Gastroesophageal sphincter (tissue), 3 donors: ENCODE measurements around the gene NOSIP.

Experiments used
- CTCF ChIP-seq, 4 experiments: fragments of 200-600 bp in 2 of 4; fragments of 450-650 bp in 2 of 4; sonication (generic) in 1 of 4; IDR thresholded peaks; one replicate each; pipeline ENCODE4 v1.5.1; 2017 to 2019; ENCODE audit warnings: antibody characterized with exemption in 4 of 4, mild to moderate bottlenecking in 2 of 4, moderate library complexity in 2 of 4
- EP300 ChIP-seq: sonication (generic); formaldehyde crosslinking; IDR thresholded peaks from one replicate; pipeline ENCODE4 v1.6.1; 2017; ENCODE audit warnings: antibody characterized with exemption, mild to moderate bottlenecking
- POLR2AphosphoS5 ChIP-seq: sonication (generic); formaldehyde crosslinking; IDR thresholded peaks from one replicate; pipeline ENCODE4 v1.6.1; 2017; ENCODE audit warnings: antibody characterized with exemption

GRCh38 chr19:49541914-49542313 is 38.4 kb downstream of the NOSIP start:
- TF ChIP-seq CTCF (IDR thresholded peaks at IDR 0.05) (no peak), EP300 (no peak), POLR2AphosphoS5 (no peak)
